SK-N-MC (cell line): Measurements from ENCODE around the gene CBX6.

Experiments used
- EZH2 ChIP-seq: fragments of 200-600 bp; sonication (generic); IDR thresholded peaks from one replicate; pipeline ENCODE4 v1.6.1; 2017; ENCODE audit warnings: antibody characterized with exemption
- POLR2AphosphoS5 ChIP-seq: IDR thresholded peaks from 2 replicates; pipeline ENCODE4 v1.6.1; 2012; ENCODE audit warnings: mild to moderate bottlenecking, low read depth, low read length, borderline replicate concordance

DNA sequence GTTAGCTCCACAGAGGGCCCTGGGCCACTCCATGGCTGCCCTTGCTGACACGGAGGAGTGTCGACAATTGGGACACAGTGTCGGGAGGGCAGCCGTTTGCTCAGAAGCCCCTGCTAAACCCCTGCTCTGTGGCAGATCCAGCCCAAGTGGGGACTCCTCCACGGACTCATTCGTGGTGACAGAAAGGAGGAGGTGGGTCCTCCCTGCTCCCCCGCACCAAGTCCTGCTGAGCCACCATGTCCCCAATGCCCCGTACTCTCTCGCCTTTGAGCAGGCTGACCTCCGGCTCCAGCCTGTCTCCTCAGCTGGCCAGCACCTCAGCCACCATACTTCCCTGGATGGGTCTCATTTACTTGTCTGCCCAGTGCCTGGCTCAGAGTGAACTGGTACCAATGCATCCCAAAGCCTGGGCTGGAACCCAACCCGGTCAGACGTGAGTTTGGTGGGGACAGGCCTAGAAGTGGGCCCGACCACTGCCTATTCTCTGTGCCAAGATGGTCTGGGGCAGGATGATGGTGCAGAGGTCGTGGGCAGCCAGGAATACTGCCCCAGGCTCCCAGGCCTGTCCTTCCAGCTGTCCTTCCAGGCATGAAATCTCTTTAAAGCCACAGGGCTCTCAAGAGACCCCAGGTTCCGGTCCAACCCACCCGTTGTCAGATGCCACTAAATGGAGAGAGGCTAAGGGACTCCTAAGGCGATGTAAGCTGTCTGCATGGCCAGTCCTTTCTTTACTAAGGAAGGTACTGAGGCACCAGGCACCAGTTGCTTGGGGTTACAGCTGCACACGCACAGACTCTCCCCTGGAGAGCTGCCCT lies 4.3 kb downstream of the CBX6 start:
- TF ChIP-seq EZH2, result no peak
- 0 out of 2 replicates have a peak, but pooled peaks have one; percentile 25 for TF ChIP-seq POLR2AphosphoS5
